PFSK-1 (cell line): ENCODE results near the gene PRPF39. TPM values are rescaled to one million over a fixed set of nuclear protein-coding genes. Genes with fewer than 3 reads are reported as not detected.
A peak's percentile ranks its signal among the peaks of the same experiment; 100 is the strongest.

ENCODE experiments used
- FOXP2 ChIP-seq: optimal IDR thresholded peaks from 2 replicates; pipeline ENCODE3; 2011; ENCODE audit warnings: borderline replicate concordance, control low read depth, inconsistent platforms; ENCODE audit not compliant: insufficient read depth; ENCODE audit errors: extremely low read length, extremely low read depth
- POLR2AphosphoS5 ChIP-seq: IDR thresholded peaks from 2 replicates; pipeline ENCODE4 v1.6.1; 2012; ENCODE audit warnings: low read depth, mild to moderate bottlenecking, control low read depth, low read length, moderate library complexity
- SIN3A ChIP-seq: IDR thresholded peaks from 2 replicates; pipeline ENCODE4 v1.6.1; 2012; ENCODE audit warnings: mild to moderate bottlenecking, low read length, moderate library complexity, borderline replicate concordance; ENCODE audit not compliant: insufficient read depth
- TAF1 ChIP-seq: IDR thresholded peaks from 2 replicates; pipeline ENCODE4 v1.6.1; 2012; ENCODE audit warnings: low read length, control low read depth, borderline replicate concordance; ENCODE audit not compliant: insufficient read depth
- polyA plus RNA-seq: library from polyadenylated mRNA; unstranded; fragments of >200 nt; gene quantifications from one replicate; pipeline ENCODE4 v1.2.1, GENCODE V29; 2012; ENCODE audit warnings: low read depth, missing spikeins; ENCODE audit not compliant: insufficient read length
- TF ChIP-seq, protein P1 (sequence below), 2 experiments: IDR thresholded peaks; 2 replicates each; pipeline versions ENCODE4 v1.6.1 to v1.8.0; 2011 to 2012; ENCODE audit warnings: low read depth in 2 of 2, low read length in 2 of 2, control low read depth in 1 of 2, inconsistent platforms in 1 of 2, mild to moderate bottlenecking in 1 of 2, moderate library complexity in 1 of 2; ENCODE audit not compliant: insufficient read depth in 1 of 2

PRPF39 gene, protein sequence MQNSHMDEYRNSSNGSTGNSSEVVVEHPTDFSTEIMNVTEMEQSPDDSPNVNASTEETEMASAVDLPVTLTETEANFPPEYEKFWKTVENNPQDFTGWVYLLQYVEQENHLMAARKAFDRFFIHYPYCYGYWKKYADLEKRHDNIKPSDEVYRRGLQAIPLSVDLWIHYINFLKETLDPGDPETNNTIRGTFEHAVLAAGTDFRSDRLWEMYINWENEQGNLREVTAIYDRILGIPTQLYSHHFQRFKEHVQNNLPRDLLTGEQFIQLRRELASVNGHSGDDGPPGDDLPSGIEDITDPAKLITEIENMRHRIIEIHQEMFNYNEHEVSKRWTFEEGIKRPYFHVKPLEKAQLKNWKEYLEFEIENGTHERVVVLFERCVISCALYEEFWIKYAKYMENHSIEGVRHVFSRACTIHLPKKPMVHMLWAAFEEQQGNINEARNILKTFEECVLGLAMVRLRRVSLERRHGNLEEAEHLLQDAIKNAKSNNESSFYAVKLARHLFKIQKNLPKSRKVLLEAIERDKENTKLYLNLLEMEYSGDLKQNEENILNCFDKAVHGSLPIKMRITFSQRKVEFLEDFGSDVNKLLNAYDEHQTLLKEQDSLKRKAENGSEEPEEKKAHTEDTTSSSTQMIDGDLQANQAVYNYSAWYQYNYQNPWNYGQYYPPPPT
- 12.0 TPM for polyA plus RNA-seq

DNA sequence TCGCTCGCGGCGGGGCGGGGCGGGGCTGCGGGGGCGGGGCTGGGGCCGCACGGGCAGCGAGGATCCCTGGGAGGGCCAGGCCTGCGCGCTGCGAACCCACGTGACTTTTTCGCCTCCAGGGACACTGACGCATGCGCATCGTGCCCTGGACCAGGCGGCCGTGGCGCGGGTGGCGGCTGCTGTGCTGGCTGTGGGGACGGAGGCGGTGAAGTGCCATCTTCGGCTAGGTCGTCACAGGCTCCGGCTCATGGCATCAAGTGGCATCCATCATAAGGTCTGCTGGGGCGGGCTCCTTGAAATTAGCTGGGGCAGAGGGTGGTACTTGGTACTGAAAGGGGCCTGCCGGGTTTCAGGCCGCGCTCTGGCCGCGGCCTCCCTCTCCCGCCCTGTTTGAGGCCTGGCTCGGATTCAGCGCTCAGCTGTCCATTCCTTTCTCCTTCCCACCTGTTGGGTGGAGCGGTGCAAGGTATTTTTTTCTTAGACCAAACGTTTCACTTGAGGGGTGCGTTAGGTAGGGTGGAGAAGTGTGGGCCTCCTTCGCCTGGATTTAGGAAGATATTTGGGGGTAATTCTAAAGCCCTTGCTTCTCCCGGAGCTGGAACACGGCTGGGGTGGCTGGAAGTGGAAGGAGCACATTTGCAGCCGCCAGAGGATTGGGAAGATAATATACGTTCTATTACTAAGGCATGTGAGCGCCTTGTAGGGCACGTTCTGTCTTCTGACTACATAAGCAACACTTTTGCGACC is at the start of gene PRPF39:
Gene PRPF39, plus strand, starts transcription at position 141 of the 747 bp plus-strand sequence. CDS start 11,124 bp downstream, outside the sequence.
- peak; percentile 71 for TF ChIP-seq POLR2AphosphoS5
- TF ChIP-seq, protein P1, sequence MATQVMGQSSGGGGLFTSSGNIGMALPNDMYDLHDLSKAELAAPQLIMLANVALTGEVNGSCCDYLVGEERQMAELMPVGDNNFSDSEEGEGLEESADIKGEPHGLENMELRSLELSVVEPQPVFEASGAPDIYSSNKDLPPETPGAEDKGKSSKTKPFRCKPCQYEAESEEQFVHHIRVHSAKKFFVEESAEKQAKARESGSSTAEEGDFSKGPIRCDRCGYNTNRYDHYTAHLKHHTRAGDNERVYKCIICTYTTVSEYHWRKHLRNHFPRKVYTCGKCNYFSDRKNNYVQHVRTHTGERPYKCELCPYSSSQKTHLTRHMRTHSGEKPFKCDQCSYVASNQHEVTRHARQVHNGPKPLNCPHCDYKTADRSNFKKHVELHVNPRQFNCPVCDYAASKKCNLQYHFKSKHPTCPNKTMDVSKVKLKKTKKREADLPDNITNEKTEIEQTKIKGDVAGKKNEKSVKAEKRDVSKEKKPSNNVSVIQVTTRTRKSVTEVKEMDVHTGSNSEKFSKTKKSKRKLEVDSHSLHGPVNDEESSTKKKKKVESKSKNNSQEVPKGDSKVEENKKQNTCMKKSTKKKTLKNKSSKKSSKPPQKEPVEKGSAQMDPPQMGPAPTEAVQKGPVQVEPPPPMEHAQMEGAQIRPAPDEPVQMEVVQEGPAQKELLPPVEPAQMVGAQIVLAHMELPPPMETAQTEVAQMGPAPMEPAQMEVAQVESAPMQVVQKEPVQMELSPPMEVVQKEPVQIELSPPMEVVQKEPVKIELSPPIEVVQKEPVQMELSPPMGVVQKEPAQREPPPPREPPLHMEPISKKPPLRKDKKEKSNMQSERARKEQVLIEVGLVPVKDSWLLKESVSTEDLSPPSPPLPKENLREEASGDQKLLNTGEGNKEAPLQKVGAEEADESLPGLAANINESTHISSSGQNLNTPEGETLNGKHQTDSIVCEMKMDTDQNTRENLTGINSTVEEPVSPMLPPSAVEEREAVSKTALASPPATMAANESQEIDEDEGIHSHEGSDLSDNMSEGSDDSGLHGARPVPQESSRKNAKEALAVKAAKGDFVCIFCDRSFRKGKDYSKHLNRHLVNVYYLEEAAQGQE (IDR thresholded peaks at IDR 0.05; ENCODE audit: insufficient read depth in 1 of 2, low read depth in 2 of 2, low read length in 2 of 2) = no peak
- TF ChIP-seq FOXP2 = peak; percentile 27
- TF ChIP-seq TAF1 = peak; percentile 37; the same call in 1 of the 2 replicates

- TF ChIP-seq, protein P1 (IDR thresholded peaks at IDR 0.05; ENCODE audit: insufficient read depth in 1 of 2, low read depth in 2 of 2, low read length in 2 of 2) = no peak
- TF ChIP-seq FOXP2 (no peak), TAF1 (no peak), POLR2AphosphoS5 (no peak), SIN3A (no peak)
Measured at GRCh38 chr14:45034730-45035129, 49.2 kb upstream of the PRPF39 start.

DNA sequence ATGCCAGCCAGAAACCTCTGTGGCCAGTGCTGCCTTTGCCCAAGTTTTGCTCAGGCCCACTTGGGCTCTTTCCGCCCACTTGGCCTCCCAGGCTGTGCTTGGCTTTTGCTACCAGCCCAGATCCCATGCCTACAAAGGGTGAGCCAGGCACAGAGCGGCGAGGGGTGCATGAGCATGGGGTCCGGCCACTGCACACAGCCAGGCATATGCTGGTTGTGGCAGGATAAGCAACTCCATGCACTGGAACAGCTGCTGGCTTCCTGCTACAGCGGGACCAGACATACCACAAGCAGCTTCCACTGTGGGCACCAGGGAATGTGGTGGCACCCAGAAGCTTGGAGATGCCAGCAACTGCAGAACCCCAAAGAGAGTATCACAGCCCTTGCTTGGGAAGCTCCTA is 45.7 kb upstream of the PRPF39 start:
- TF ChIP-seq, protein P1 (IDR thresholded peaks at IDR 0.05; ENCODE audit: insufficient read depth in 1 of 2, low read depth in 2 of 2, low read length in 2 of 2) = no peak
- no peak for TF ChIP-seq SIN3A
- TF ChIP-seq TAF1 = no peak
- no peak for TF ChIP-seq POLR2AphosphoS5
- TF ChIP-seq FOXP2 = no peak

- TF ChIP-seq, protein P1 (IDR thresholded peaks at IDR 0.05; ENCODE audit: insufficient read depth in 1 of 2, low read depth in 2 of 2, low read length in 2 of 2) = no peak
- TF ChIP-seq SIN3A = no peak
- TF ChIP-seq TAF1 = no peak
- no peak for TF ChIP-seq FOXP2
- no peak for TF ChIP-seq POLR2AphosphoS5
Measured at GRCh38 chr14:45038865-45039264, 45.1 kb upstream of the PRPF39 start.
